ENCODE results near the gene PAPPA. TPM values are rescaled to one million over a fixed set of nuclear protein-coding genes. Genes with fewer than 3 reads are reported as not detected.

The PAPPA gene
- total RNA-seq, 1 experiment from 2014 or later: 0.22 TPM

- H3K9me3 Mint-ChIP-seq: no peaks in the 10 kb centered on the region
- H3K4me1 Mint-ChIP-seq: peaks cover 84% of the 10 kb centered on the region
- no peak for TF ChIP-seq CBFB (CRISPR knock-in tag; IDR thresholded peaks at IDR 0.05; ENCODE audit: low read depth)
- TF ChIP-seq NFE2L1 (CRISPR knock-in tag; IDR thresholded peaks at IDR 0.05): peak; percentile 37; the same call in 1 of the 2 replicates
- 0 out of 2 replicates have a peak, but pooled peaks have one; percentile 15 for TF ChIP-seq ETV6 (CRISPR knock-in tag; IDR thresholded peaks at IDR 0.05)
- 0 out of 2 replicates have a peak, but pooled peaks have one; percentile 29 for TF ChIP-seq SP1 (CRISPR knock-in tag; conservative IDR thresholded peaks at IDR 0.05)
- TF ChIP-seq, protein P1, sequence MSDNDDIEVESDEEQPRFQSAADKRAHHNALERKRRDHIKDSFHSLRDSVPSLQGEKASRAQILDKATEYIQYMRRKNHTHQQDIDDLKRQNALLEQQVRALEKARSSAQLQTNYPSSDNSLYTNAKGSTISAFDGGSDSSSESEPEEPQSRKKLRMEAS (CRISPR knock-in tag; IDR thresholded peaks at IDR 0.05): 0 out of 2 replicates have a peak, but pooled peaks have one; percentile 27
- no peak for TF ChIP-seq RORB (CRISPR knock-in tag; IDR thresholded peaks at IDR 0.05)
- TF ChIP-seq TEAD1 (CRISPR knock-in tag; IDR thresholded peaks at IDR 0.05): peak; percentile 49; the same call in 1 of the 2 replicates
- no peak for TF ChIP-seq TEAD4 (CRISPR knock-in tag; IDR thresholded peaks at IDR 0.05)
- 0 out of 2 replicates have a peak, but pooled peaks have one; percentile 23 for TF ChIP-seq FOXP1 (CRISPR knock-in tag; IDR thresholded peaks at IDR 0.05; ENCODE audit: borderline replicate concordance)
- peak; percentile 53; the same call in 1 of the 2 replicates for TF ChIP-seq ZNF423 (CRISPR knock-in tag; IDR thresholded peaks at IDR 0.05)
- no peak overlapping the region for H3K27ac Mint-ChIP-seq
- H3K4me3 Mint-ChIP-seq: peak overlapping the region; percentile 5
- peak; percentile 58 for DNase-seq (ENCODE audit: low spot score)
- no peaks in the 10 kb centered on the region for H3K36me3 Mint-ChIP-seq
- ChIA-PET POLR2A (no interaction called here), CTCF (interaction anchor here (0.6 kb wide), 1 partner anchor 368 kb away, joined by 3 read pairs; no protein-coding TSS in a partner anchor)
- ATAC-seq: peak; percentile 90
- peaks cover 97% of the 10 kb centered on the region for H3K27me3 Mint-ChIP-seq (ENCODE audit: low read depth)
These were observed 125.6 kb downstream of the PAPPA start for GRCh38 chr9:116279230-116279629.

DNA sequence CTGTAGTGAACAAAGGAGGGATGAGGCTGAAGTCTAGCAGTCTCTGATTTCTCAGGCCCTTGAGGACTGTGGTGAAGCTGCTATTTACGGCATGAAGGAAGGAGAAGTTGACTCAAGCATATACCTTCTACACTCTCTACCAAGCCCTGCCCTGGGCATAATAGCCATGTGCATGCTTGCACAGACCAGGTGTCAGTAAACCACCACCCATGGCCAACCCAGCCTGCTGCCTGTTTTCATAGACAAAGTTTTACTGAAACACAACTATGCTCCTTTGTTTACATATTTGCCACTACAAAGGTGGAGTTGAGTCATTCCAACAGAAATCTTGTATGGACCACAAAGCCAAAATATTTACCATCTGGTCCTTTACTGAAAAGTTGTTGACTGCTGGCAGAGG is 126.9 kb downstream of the PAPPA start:
- DNase-seq (ENCODE audit: low spot score): no peak
- CTCF ChIA-PET: interaction anchor here (0.6 kb wide), 1 partner anchor 128 kb away, joined by 3 read pairs; no protein-coding TSS in a partner anchor
- POLR2A ChIA-PET: no interaction called here
- Mint-ChIP-seq H3K4me1 (peaks cover 88% of the 10 kb centered on the region), H3K27me3 (ENCODE audit: low read depth) (peaks cover 97% of the 10 kb centered on the region), H3K27ac (no peak overlapping the region), H3K9me3 (no peaks in the 10 kb centered on the region), H3K36me3 (no peaks in the 10 kb centered on the region), H3K4me3 (no peak overlapping the region)
- TF ChIP-seq RORB (CRISPR knock-in tag; IDR thresholded peaks at IDR 0.05) (no peak), IRF2 (CRISPR knock-in tag; IDR thresholded peaks at IDR 0.05; ENCODE audit: borderline replicate concordance, low read depth) (no peak), RELA (CRISPR knock-in tag; IDR thresholded peaks at IDR 0.05; ENCODE audit: borderline replicate concordance) (no peak), CDX4 (CRISPR knock-in tag; IDR thresholded peaks at IDR 0.05; ENCODE audit: borderline replicate concordance) (no peak), HMGA2 (CRISPR knock-in tag; IDR thresholded peaks at IDR 0.05) (no peak), SOX15 (CRISPR knock-in tag; IDR thresholded peaks at IDR 0.05) (no peak), CREM (CRISPR knock-in tag; IDR thresholded peaks at IDR 0.05) (no peak), ATF1 (CRISPR knock-in tag; IDR thresholded peaks at IDR 0.05) (no peak), NR1H2 (CRISPR knock-in tag; IDR thresholded peaks at IDR 0.05) (no peak), ELF4 (CRISPR knock-in tag; IDR thresholded peaks at IDR 0.05; ENCODE audit: low read depth) (no peak), NFYB (CRISPR knock-in tag; conservative IDR thresholded peaks at IDR 0.05; ENCODE audit: low read depth) (no peak), ERG (CRISPR knock-in tag; IDR thresholded peaks at IDR 0.05) (no peak), E2F1 (CRISPR knock-in tag; IDR thresholded peaks at IDR 0.05) (no peak), ZSCAN18 (CRISPR knock-in tag; IDR thresholded peaks at IDR 0.05) (no peak), TEAD4 (CRISPR knock-in tag; IDR thresholded peaks at IDR 0.05) (no peak), SP1 (CRISPR knock-in tag; conservative IDR thresholded peaks at IDR 0.05) (no peak)
- TF ChIP-seq, protein P2, sequence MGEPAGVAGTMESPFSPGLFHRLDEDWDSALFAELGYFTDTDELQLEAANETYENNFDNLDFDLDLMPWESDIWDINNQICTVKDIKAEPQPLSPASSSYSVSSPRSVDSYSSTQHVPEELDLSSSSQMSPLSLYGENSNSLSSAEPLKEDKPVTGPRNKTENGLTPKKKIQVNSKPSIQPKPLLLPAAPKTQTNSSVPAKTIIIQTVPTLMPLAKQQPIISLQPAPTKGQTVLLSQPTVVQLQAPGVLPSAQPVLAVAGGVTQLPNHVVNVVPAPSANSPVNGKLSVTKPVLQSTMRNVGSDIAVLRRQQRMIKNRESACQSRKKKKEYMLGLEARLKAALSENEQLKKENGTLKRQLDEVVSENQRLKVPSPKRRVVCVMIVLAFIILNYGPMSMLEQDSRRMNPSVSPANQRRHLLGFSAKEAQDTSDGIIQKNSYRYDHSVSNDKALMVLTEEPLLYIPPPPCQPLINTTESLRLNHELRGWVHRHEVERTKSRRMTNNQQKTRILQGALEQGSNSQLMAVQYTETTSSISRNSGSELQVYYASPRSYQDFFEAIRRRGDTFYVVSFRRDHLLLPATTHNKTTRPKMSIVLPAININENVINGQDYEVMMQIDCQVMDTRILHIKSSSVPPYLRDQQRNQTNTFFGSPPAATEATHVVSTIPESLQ (CRISPR knock-in tag; IDR thresholded peaks at IDR 0.05): no peak
- TF ChIP-seq, protein P3, sequence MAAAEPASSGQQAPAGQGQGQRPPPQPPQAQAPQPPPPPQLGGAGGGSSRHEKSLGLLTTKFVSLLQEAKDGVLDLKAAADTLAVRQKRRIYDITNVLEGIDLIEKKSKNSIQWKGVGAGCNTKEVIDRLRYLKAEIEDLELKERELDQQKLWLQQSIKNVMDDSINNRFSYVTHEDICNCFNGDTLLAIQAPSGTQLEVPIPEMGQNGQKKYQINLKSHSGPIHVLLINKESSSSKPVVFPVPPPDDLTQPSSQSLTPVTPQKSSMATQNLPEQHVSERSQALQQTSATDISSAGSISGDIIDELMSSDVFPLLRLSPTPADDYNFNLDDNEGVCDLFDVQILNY (CRISPR knock-in tag; IDR thresholded peaks at IDR 0.05): no peak
- TF ChIP-seq, protein P4, sequence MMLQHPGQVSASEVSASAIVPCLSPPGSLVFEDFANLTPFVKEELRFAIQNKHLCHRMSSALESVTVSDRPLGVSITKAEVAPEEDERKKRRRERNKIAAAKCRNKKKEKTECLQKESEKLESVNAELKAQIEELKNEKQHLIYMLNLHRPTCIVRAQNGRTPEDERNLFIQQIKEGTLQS (CRISPR knock-in tag; conservative IDR thresholded peaks at IDR 0.05): no peak
- no peak for ATAC-seq

Measured in WTC11 (cell line).